ENCODE results near the gene POLQ.
"Not testable (repeated sequence)": the region's sequence is repeated elsewhere in the genome, so short reads cannot be mapped to it uniquely, and the experiment has no call there.

POLQ gene

DNA sequence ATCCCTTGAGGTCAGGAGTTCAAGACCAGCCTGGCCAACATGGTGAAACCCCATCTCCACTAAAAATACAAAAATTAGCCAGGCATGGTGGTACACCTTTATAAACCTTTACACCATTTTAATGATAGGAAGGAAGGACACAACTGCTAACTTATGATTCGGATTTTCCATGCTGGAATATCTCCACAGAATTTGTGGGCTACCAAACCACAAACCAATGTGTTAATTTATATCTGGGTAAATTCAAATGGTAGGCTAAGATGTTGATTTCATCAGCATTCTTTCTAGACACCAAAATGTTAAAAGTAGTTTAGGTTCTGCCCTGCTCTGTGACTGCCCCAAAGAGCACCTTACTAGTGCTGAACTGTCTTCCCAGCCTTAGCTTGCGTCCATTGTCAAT, 72.8 kb downstream of the POLQ start:
- Histone ChIP-seq H3K4me3 (ENCODE audit: low read depth, low read length) (no peak overlapping the region), H3K4me1 (no peaks in the 10 kb centered on the region), H2AFZ (no peak overlapping the region), H3K4me2 (ENCODE audit: low read length) (no peak overlapping the region), H3K27me3 (ENCODE audit: control insufficient read depth, insufficient read depth, low read length) (no peaks in the 10 kb centered on the region), H3K9me3 (ENCODE audit: control insufficient read depth, low read length) (no peaks in the 10 kb centered on the region), H3K27ac (no peak overlapping the region), H3K36me3 (ENCODE audit: control insufficient read depth, insufficient read depth, low read length) (no peaks in the 10 kb centered on the region), H3K79me2 (no peaks in the 10 kb centered on the region), H3K9ac (no peak overlapping the region)
- TF ChIP-seq, protein P1, sequence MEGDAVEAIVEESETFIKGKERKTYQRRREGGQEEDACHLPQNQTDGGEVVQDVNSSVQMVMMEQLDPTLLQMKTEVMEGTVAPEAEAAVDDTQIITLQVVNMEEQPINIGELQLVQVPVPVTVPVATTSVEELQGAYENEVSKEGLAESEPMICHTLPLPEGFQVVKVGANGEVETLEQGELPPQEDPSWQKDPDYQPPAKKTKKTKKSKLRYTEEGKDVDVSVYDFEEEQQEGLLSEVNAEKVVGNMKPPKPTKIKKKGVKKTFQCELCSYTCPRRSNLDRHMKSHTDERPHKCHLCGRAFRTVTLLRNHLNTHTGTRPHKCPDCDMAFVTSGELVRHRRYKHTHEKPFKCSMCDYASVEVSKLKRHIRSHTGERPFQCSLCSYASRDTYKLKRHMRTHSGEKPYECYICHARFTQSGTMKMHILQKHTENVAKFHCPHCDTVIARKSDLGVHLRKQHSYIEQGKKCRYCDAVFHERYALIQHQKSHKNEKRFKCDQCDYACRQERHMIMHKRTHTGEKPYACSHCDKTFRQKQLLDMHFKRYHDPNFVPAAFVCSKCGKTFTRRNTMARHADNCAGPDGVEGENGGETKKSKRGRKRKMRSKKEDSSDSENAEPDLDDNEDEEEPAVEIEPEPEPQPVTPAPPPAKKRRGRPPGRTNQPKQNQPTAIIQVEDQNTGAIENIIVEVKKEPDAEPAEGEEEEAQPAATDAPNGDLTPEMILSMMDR (IDR thresholded peaks at IDR 0.05), result no peak

DNA sequence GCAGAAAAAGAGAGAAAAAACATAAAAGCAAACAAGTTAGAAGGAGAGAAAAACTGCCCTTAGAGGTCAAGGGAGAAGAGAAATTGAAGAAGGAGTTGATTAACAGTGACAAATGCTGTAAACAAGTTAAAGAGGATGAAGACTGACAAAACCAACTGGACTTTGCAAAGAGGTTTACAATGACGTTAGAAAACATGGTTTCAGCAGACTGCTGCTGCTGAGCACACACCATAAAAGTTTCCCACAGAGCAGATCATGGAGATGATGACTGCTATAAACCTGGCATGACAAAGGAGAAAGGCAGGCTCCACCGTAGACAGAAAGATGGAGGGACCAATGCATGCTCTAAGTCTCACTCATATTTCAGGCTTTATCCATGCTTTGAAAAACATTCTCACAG, 78.7 kb downstream of the POLQ start:
- Histone ChIP-seq H3K79me2 (no peaks in the 10 kb centered on the region), H3K4me3 (ENCODE audit: low read depth, low read length) (no peak overlapping the region), H3K27me3 (ENCODE audit: control insufficient read depth, insufficient read depth, low read length) (no peaks in the 10 kb centered on the region), H3K4me2 (ENCODE audit: low read length) (no peak overlapping the region), H2AFZ (no peak overlapping the region), H3K27ac (no peak overlapping the region), H3K4me1 (no peaks in the 10 kb centered on the region), H3K9me3 (ENCODE audit: control insufficient read depth, low read length) (no peaks in the 10 kb centered on the region), H3K36me3 (ENCODE audit: control insufficient read depth, insufficient read depth, low read length) (no peaks in the 10 kb centered on the region), H3K9ac (no peak overlapping the region)
- TF ChIP-seq, protein P1 (IDR thresholded peaks at IDR 0.05), result no peak

GRCh38 chr3:121463745-121464144, 82.0 kb downstream of the POLQ start:
- TF ChIP-seq, protein P1 (IDR thresholded peaks at IDR 0.05), result no peak
- Histone ChIP-seq H2AFZ (no peak overlapping the region), H3K4me2 (ENCODE audit: low read length) (no peak overlapping the region), H3K4me1 (no peaks in the 10 kb centered on the region), H3K9me3 (ENCODE audit: control insufficient read depth, low read length) (no peaks in the 10 kb centered on the region), H3K36me3 (ENCODE audit: control insufficient read depth, insufficient read depth, low read length) (no peaks in the 10 kb centered on the region), H3K27me3 (ENCODE audit: control insufficient read depth, insufficient read depth, low read length) (no peaks in the 10 kb centered on the region), H3K27ac (no peak overlapping the region), H3K9ac (no peak overlapping the region), H3K4me3 (ENCODE audit: low read depth, low read length) (no peak overlapping the region), H3K79me2 (no peaks in the 10 kb centered on the region)

- no peak overlapping the region for H3K4me2 ChIP-seq (ENCODE audit: low read length)
- H3K27ac ChIP-seq, result no peak overlapping the region
- H3K9ac ChIP-seq, result no peak overlapping the region
- no peak overlapping the region for H3K4me3 ChIP-seq (ENCODE audit: low read depth, low read length)
- H2AFZ ChIP-seq, result no peak overlapping the region
- H3K36me3 ChIP-seq (ENCODE audit: control insufficient read depth, insufficient read depth, low read length), result no peaks in the 10 kb centered on the region
- H3K9me3 ChIP-seq (ENCODE audit: control insufficient read depth, low read length), result no peaks in the 10 kb centered on the region
- no peaks in the 10 kb centered on the region for H3K27me3 ChIP-seq (ENCODE audit: control insufficient read depth, insufficient read depth, low read length)
- H3K79me2 ChIP-seq, result no peaks in the 10 kb centered on the region
- TF ChIP-seq, protein P1 (IDR thresholded peaks at IDR 0.05), result no peak
- no peaks in the 10 kb centered on the region for H3K4me1 ChIP-seq
These were observed 83.2 kb downstream of the POLQ start for GRCh38 chr3:121462565-121462964.

- not testable (repeated sequence) for H3K9ac ChIP-seq; H3K36me3 ChIP-seq (ENCODE audit: control insufficient read depth, insufficient read depth, low read length); H3K4me3 ChIP-seq (ENCODE audit: low read depth, low read length); H2AFZ ChIP-seq; H3K4me2 ChIP-seq (ENCODE audit: low read length); H3K9me3 ChIP-seq (ENCODE audit: control insufficient read depth, low read length); H3K27ac ChIP-seq; H3K4me1 ChIP-seq; H3K79me2 ChIP-seq; H3K27me3 ChIP-seq (ENCODE audit: control insufficient read depth, insufficient read depth, low read length)
These were observed 94.0 kb downstream of the POLQ start for GRCh38 chr3:121451752-121452151.
